SK-N-SH treated with all-trans-retinoic acid at 6 μM for 48 hours (cell line): ENCODE data around the gene ADAM23.

Experiments used
- ATAC-seq: fragments of 200-7000 bp; cut with Tn5 transposase; 3 replicates; pipeline ENCODE4 v1.9.1; 2020; ENCODE audit warnings: mild to moderate bottlenecking, moderate library complexity
- ARNTL ChIP-seq: fragments of 450-650 bp; formaldehyde crosslinking; IDR thresholded peaks from 2 replicates; pipeline ENCODE4 v1.5.0; 2020; ENCODE audit warnings: low read depth, mild to moderate bottlenecking, moderate library complexity, borderline replicate concordance
- BACH2 ChIP-seq: fragments of 250-450 bp; sonication (Bioruptor Pico); IDR thresholded peaks from 2 replicates; pipeline ENCODE4 v1.9.0; 2021; ENCODE audit warnings: mild to moderate bottlenecking, borderline replicate concordance
- CSDC2 ChIP-seq: fragments of 250-450 bp; sonication (Bioruptor Pico); IDR thresholded peaks from 2 replicates; pipeline ENCODE4 v1.5.0; 2020; ENCODE audit warnings: mild to moderate bottlenecking, moderate library complexity
- ESRRG ChIP-seq: fragments of 250-450 bp; sonication (Bioruptor Pico); IDR thresholded peaks from 2 replicates; pipeline ENCODE4 v1.6.1; 2021; ENCODE audit warnings: mild to moderate bottlenecking
- GLIS3 ChIP-seq: fragments of 250-450 bp; sonication (Bioruptor Pico); IDR thresholded peaks from 2 replicates; pipeline ENCODE4 v1.5.0; 2020; ENCODE audit warnings: mild to moderate bottlenecking, moderate library complexity
- ISL1 ChIP-seq: fragments of 250-450 bp; sonication (Bioruptor Pico); IDR thresholded peaks from 2 replicates; pipeline ENCODE4 v2.1.2; 2022; ENCODE audit warnings: mild to moderate bottlenecking, moderate library complexity
- OSR1 ChIP-seq: fragments of 250-450 bp; sonication (Bioruptor Pico); IDR thresholded peaks from 2 replicates; pipeline ENCODE4 v1.8.0; 2022; ENCODE audit warnings: moderate library complexity, mild to moderate bottlenecking, inconsistent platforms
- POU6F1 ChIP-seq: fragments of 250-450 bp; sonication (Bioruptor Pico); IDR thresholded peaks from 2 replicates; pipeline ENCODE4 v1.8.0; 2021; ENCODE audit warnings: low read depth, mild to moderate bottlenecking, moderate library complexity, borderline replicate concordance
- PPARA ChIP-seq: fragments of 250-450 bp; sonication (Bioruptor Pico); IDR thresholded peaks from 2 replicates; pipeline ENCODE4 v1.5.0; 2020; ENCODE audit warnings: mild to moderate bottlenecking, borderline replicate concordance
- RARB ChIP-seq: fragments of 250-450 bp; sonication (Bioruptor Pico); IDR thresholded peaks from 2 replicates; pipeline ENCODE4 v1.8.0; 2021; ENCODE audit warnings: mild to moderate bottlenecking, moderate library complexity
- SNAI2 ChIP-seq: fragments of 250-450 bp; sonication (Bioruptor Pico); IDR thresholded peaks from 2 replicates; pipeline ENCODE4 v1.5.0; 2020; ENCODE audit warnings: mild to moderate bottlenecking, moderate library complexity
- TCF4 ChIP-seq: fragments of 250-450 bp; sonication (Bioruptor Pico); IDR thresholded peaks from 2 replicates; pipeline ENCODE4 v1.8.0; 2021; ENCODE audit warnings: mild to moderate bottlenecking, moderate library complexity, borderline replicate concordance
- TOX ChIP-seq: fragments of 250-450 bp; sonication (Bioruptor Pico); IDR thresholded peaks from 2 replicates; pipeline ENCODE4 v1.8.0; 2021; ENCODE audit warnings: mild to moderate bottlenecking, moderate library complexity, borderline replicate concordance
- ZC3H10 ChIP-seq: fragments of 250-450 bp; sonication (Bioruptor Pico); IDR thresholded peaks from 2 replicates; pipeline ENCODE4 v1.5.1; 2021; ENCODE audit warnings: mild to moderate bottlenecking, moderate library complexity
- ZFP3 ChIP-seq: fragments of 250-450 bp; sonication (Bioruptor Pico); IDR thresholded peaks from 2 replicates; pipeline ENCODE4 v1.5.0; 2020; ENCODE audit warnings: mild to moderate bottlenecking, moderate library complexity
- ZFP30 ChIP-seq: fragments of 450-650 bp; formaldehyde crosslinking; IDR thresholded peaks from 2 replicates; pipeline ENCODE4 v1.5.0; 2022; ENCODE audit warnings: mild to moderate bottlenecking, moderate library complexity
- ZNF565 ChIP-seq: fragments of 450-650 bp; formaldehyde crosslinking; conservative IDR thresholded peaks from 2 replicates; pipeline ENCODE4 v1.5.0; 2020; ENCODE audit warnings: low read depth, mild to moderate bottlenecking, moderate library complexity
- ZNF70 ChIP-seq: fragments of 450-650 bp; formaldehyde crosslinking; IDR thresholded peaks from 2 replicates; pipeline ENCODE4 v1.5.0; 2020; ENCODE audit warnings: mild to moderate bottlenecking, moderate library complexity
- ZNF8 ChIP-seq: fragments of 450-650 bp; formaldehyde crosslinking; IDR thresholded peaks from 2 replicates; pipeline ENCODE4 v1.5.0; 2020; ENCODE audit warnings: mild to moderate bottlenecking, moderate library complexity
- TF ChIP-seq, protein P1 (sequence below): fragments of 250-450 bp; sonication (Bioruptor Pico); IDR thresholded peaks from 2 replicates; pipeline ENCODE4 v1.8.0; 2020; ENCODE audit warnings: mild to moderate bottlenecking, moderate library complexity, borderline replicate concordance
- TF ChIP-seq, protein P2 (sequence below): fragments of 250-450 bp; sonication (Bioruptor Pico); IDR thresholded peaks from 2 replicates; pipeline ENCODE4 v1.5.1; 2020; ENCODE audit warnings: low read depth, mild to moderate bottlenecking, moderate library complexity
- TF ChIP-seq, protein P3 (sequence below): fragments of 250-450 bp; sonication (Bioruptor Pico); IDR thresholded peaks from 2 replicates; pipeline ENCODE4 v1.5.0; 2020; ENCODE audit warnings: mild to moderate bottlenecking, moderate library complexity

Gene ADAM23

DNA sequence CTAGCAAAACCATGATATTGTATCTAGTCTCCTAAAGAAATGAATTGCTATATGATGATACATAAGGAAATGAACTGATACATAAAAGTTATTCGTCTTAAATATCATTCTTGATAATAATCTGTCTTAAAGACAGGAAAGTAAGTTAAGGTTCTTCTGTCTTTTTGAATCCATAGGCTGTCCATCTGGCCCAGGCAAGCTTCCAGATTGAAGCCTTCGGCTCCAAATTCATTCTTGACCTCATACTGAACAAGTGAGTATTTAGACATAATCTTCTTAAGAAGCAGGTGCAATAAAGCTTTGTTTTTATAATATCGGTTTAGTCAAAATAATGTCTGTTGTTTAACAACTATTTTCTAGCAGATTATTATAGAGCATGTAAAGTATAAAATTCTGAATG is 37.7 kb downstream of the ADAM23 start:
- ATAC-seq = no peak

GRCh38 chr2:206482123-206482522 is 38.8 kb downstream of the ADAM23 start:
- no peak for ATAC-seq
- TF ChIP-seq, protein P1, sequence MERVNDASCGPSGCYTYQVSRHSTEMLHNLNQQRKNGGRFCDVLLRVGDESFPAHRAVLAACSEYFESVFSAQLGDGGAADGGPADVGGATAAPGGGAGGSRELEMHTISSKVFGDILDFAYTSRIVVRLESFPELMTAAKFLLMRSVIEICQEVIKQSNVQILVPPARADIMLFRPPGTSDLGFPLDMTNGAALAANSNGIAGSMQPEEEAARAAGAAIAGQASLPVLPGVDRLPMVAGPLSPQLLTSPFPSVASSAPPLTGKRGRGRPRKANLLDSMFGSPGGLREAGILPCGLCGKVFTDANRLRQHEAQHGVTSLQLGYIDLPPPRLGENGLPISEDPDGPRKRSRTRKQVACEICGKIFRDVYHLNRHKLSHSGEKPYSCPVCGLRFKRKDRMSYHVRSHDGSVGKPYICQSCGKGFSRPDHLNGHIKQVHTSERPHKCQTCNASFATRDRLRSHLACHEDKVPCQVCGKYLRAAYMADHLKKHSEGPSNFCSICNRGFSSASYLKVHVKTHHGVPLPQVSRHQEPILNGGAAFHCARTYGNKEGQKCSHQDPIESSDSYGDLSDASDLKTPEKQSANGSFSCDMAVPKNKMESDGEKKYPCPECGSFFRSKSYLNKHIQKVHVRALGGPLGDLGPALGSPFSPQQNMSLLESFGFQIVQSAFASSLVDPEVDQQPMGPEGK (CRISPR knock-in tag) = no peak
- TF ChIP-seq POU6F1 (CRISPR knock-in tag) (no peak), OSR1 (CRISPR knock-in tag) (no peak), ZNF8 (no peak), ZFP3 (CRISPR knock-in tag) (no peak), RARB (no peak), CSDC2 (CRISPR knock-in tag) (no peak), SNAI2 (CRISPR knock-in tag) (no peak), ZC3H10 (CRISPR knock-in tag) (no peak), ZNF70 (CRISPR knock-in tag) (no peak)
- TF ChIP-seq, protein P2, sequence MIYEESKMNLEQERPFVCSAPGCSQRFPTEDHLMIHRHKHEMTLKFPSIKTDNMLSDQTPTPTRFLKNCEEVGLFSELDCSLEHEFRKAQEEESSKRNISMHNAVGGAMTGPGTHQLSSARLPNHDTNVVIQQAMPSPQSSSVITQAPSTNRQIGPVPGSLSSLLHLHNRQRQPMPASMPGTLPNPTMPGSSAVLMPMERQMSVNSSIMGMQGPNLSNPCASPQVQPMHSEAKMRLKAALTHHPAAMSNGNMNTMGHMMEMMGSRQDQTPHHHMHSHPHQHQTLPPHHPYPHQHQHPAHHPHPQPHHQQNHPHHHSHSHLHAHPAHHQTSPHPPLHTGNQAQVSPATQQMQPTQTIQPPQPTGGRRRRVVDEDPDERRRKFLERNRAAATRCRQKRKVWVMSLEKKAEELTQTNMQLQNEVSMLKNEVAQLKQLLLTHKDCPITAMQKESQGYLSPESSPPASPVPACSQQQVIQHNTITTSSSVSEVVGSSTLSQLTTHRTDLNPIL (CRISPR knock-in tag) = no peak
- TF ChIP-seq, all 23 proteins: peak for 0

More for the DNA sequence above, 37.7 kb downstream of the ADAM23 start:
- no peak for TF ChIP-seq OSR1 (CRISPR knock-in tag)
- no peak for TF ChIP-seq ARNTL
- no peak for TF ChIP-seq ZC3H10 (CRISPR knock-in tag)
- no peak for TF ChIP-seq TCF4
- TF ChIP-seq ZNF565 = no peak
- TF ChIP-seq ZFP30 (CRISPR knock-in tag) = no peak
- no peak for TF ChIP-seq TOX (CRISPR knock-in tag)
- TF ChIP-seq BACH2 = no peak
- TF ChIP-seq SNAI2 (CRISPR knock-in tag) = no peak
- TF ChIP-seq, all 23 proteins: peak for 0

DNA sequence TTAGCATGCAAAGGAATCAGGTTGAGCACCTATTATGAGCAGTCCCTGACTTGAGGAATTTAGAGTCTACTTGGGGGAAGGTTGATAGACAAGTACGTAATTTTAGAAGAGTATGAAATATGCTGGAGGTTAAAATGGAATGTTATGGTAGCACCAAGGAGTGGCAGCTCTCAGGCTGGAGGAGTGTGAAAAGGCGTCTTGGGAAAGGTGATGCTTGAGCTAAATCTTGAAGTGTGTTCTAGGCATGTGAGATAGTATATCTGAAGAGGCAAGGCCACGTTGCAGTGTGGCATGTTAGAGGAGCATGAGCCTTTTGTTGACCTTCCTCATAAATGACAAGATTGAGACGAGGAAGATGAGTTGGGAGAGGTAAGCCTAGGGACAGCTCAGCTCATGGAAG is 39.3 kb downstream of the ADAM23 start:
- TF ChIP-seq, protein P1 (CRISPR knock-in tag) = no peak
- no peak for TF ChIP-seq ZNF565
- TF ChIP-seq ZNF8 = no peak
- no peak for TF ChIP-seq SNAI2 (CRISPR knock-in tag)
- no peak for TF ChIP-seq PPARA (CRISPR knock-in tag)
- TF ChIP-seq, protein P3, sequence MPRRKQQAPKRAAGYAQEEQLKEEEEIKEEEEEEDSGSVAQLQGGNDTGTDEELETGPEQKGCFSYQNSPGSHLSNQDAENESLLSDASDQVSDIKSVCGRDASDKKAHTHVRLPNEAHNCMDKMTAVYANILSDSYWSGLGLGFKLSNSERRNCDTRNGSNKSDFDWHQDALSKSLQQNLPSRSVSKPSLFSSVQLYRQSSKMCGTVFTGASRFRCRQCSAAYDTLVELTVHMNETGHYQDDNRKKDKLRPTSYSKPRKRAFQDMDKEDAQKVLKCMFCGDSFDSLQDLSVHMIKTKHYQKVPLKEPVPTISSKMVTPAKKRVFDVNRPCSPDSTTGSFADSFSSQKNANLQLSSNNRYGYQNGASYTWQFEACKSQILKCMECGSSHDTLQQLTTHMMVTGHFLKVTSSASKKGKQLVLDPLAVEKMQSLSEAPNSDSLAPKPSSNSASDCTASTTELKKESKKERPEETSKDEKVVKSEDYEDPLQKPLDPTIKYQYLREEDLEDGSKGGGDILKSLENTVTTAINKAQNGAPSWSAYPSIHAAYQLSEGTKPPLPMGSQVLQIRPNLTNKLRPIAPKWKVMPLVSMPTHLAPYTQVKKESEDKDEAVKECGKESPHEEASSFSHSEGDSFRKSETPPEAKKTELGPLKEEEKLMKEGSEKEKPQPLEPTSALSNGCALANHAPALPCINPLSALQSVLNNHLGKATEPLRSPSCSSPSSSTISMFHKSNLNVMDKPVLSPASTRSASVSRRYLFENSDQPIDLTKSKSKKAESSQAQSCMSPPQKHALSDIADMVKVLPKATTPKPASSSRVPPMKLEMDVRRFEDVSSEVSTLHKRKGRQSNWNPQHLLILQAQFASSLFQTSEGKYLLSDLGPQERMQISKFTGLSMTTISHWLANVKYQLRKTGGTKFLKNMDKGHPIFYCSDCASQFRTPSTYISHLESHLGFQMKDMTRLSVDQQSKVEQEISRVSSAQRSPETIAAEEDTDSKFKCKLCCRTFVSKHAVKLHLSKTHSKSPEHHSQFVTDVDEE (CRISPR knock-in tag) = no peak
- no peak for TF ChIP-seq ZNF70 (CRISPR knock-in tag)
- no peak for TF ChIP-seq ISL1 (CRISPR knock-in tag)
- no peak for TF ChIP-seq ZFP3 (CRISPR knock-in tag)
- no peak for TF ChIP-seq OSR1 (CRISPR knock-in tag)
- TF ChIP-seq GLIS3 (CRISPR knock-in tag) = no peak
- no peak for TF ChIP-seq ESRRG
- no peak for TF ChIP-seq BACH2
- TF ChIP-seq ZC3H10 (CRISPR knock-in tag) = no peak
- TF ChIP-seq ARNTL = no peak
- TF ChIP-seq TCF4 = no peak
- TF ChIP-seq ZFP30 (CRISPR knock-in tag) = no peak

More for the DNA sequence above, 39.3 kb downstream of the ADAM23 start:
- ATAC-seq = no peak
